HG02642 (cell line): ENCODE results near the gene DDI1.

ENCODE experiments used
- ATAC-seq: cut with Tn5 transposase; IDR thresholded peaks from one replicate; pipeline ENCODE4 v1.9.1; 2021; ENCODE audit warnings: mild to moderate bottlenecking; ENCODE audit not compliant: unreplicated experiment, poor library complexity

The DDI1 gene

DNA sequence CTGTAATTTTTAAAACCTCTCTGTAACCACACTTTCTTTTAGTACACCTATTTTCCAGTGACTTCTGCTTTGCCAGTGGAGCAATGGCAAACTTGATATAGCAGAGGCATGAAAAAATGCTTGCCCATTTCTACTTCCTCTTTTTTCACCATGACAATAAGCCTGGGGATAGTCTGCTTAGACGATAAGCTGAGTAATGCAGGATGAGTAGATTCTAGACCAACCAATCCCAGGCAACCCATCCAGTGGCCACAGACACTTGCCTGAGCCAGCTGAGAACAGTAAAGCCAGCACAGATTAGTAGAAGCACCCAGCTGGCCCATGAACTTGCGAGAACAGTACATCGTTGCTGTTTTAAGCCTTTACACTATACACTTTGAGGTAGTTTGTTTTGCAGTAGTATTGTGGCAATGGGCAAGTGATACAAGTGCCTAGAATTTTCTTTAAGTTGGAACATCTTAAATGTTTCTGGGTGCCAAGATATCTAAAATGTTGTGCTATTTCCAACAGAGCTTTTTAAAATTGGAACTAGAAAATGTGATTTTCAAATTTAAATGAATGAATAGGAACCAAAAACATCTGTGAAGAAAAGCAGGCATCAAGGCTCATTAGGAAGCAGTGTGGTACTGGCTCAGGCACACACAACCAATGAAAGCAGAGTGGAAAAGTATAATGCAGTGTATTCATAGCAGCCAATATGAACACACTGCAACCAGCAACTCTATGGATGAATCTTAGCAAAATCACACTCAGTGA is 37.7 kb downstream of the DDI1 start:
- peak; percentile 89 for ATAC-seq

DNA sequence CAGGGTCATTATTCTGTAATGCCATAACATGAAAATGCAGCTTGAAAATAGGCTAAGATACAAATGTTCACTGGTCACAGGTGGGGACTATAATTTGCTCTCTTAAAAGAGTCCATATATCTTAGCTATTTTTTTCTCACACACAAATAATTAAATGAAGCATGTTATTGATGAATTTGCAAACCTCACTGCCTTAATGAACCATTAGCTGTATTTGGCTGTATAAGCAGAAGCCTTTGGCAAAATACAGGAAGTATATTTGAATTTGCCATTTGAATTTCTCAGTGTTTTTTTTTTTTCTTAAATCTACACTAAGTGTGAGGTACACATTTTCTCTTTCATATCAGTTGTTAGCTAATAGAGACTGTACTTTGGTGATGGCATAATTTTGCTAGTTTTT is 38.7 kb downstream of the DDI1 start:
- no peak for ATAC-seq

DNA sequence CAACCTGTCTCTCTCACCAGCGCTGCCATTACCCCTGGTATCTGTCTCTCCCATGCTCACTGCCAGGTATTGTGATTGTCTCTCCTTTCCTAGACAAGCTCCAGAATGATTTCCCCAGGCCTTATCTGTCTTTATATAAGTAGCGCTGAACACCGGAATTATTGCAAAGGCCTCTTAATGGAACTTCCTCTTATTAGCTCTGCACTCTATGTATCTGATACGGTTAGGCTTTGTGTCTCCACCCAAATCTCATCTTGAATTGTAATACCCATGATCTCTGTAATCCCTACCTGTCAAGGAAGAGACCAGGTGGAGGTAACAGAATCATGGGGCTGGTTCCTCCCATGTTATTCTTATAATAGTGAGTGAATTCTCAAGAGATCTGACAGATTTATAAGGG is 39.3 kb downstream of the DDI1 start:
- ATAC-seq, result no peak

DNA sequence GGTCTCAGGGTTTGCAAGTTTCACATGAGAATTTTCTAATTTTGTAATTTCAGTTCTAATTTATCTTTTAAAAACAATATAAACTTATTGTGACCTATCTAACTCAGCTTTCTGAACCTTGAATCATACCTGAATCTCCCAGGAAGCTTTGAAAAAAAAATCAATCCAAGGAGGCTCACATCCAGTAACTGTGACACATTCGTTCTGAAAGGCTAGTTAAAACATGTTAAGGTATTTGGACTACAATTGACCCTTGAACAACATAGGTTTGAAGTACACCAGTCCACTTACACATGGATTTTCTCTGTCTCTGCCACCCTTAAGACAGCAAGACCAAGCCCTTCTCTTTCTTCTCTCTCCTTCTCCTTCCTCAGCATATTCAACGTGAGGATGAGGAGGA is 40.0 kb downstream of the DDI1 start:
- no peak for ATAC-seq

DNA sequence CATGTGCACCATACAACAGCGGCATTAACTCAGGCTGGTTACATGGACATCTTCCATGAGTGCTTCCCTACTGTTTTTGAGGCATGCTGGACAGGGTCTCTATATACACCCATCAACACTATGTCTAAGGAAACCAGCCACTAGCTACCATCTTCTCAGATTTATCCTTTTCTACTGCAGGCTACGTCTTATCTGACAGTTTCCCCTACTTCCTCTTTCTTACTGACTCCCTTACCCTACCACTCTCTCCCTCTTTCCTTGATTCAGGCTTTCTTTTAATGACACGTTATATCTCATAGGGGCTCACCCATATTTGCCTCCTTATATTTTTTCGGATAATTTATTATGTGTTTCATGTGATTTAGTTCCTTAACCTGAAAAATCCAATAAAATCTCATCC is 41.8 kb downstream of the DDI1 start:
- no peak for ATAC-seq

DNA sequence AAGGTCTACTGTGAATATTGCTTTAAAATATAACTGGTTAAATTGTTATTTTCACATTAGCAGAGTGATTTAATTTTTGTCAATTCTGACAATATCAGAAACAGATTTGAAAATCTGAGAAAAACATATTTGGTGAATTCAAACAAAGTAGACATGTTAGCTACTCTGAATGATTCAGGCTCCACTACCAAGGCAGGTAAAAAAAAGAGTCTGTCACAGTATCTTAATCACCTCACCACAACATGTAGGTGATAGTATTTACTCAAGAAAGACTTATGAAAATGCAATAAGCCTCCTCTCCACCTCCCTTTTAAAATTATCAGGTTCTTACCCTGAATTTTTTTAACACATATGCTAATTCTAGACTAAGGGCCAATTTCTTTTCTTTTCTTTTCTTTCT is 42.6 kb downstream of the DDI1 start:
- no peak for ATAC-seq

DNA sequence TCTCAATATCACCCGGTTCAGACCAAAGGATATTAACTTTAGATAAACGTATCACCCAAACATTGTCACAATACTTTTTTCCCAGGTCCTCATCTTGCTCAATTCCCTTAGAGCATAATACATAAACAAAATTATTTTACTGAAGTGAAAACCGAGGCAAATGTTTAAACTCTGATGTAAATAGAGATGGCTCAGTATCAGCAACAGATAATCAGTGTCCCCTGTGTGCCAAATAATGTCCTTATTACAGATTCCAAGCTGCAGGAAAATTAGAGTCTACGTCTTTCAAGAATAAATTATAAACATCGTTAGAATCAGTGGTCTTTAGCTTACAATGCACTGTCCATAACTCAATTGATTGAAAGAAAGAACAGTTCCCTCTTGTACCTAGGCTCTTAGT is 50.2 kb downstream of the DDI1 start:
- no peak for ATAC-seq
